DND-41 (cell line): Measurements from ENCODE around the gene PTPRE.

Experiments
- ATAC-seq: fragments of 200-7000 bp; cut with Tn5 transposase; 3 replicates; pipeline ENCODE4 v1.9.1; 2021; ENCODE audit warnings: low read depth; ENCODE audit not compliant: insufficient read depth
- DNase-seq: peaks from one replicate; pipeline ENCODE4 v3.0.0-alpha.2; 2020
- H2AFZ ChIP-seq: 2 replicates; pipeline ENCODE4 v1.6.0; 2012; ENCODE audit warnings: low read depth, low read length
- H3K27ac ChIP-seq: 2 replicates; pipeline ENCODE4 v1.5.1; 2012; ENCODE audit warnings: low read length, inconsistent platforms
- H3K27me3 ChIP-seq: fragments of 200-600 bp; sonication (generic); 2 replicates; pipeline ENCODE4 v1.6.0; 2012; ENCODE audit warnings: low read length, mild to moderate bottlenecking, inconsistent platforms; ENCODE audit not compliant: insufficient read depth, poor library complexity
- H3K36me3 ChIP-seq: 2 replicates; pipeline ENCODE4 v1.5.1; 2012; ENCODE audit warnings: low read length, inconsistent platforms; ENCODE audit not compliant: insufficient read depth
- H3K4me1 ChIP-seq: 2 replicates; pipeline ENCODE4 v1.5.1; 2012; ENCODE audit warnings: mild to moderate bottlenecking, low read length; ENCODE audit not compliant: insufficient read depth
- H3K4me2 ChIP-seq: 2 replicates; pipeline ENCODE4 v1.6.0; 2012; ENCODE audit warnings: mild to moderate bottlenecking, moderate library complexity, low read length, inconsistent platforms; ENCODE audit not compliant: insufficient read depth
- H3K4me3 ChIP-seq, 2 experiments: fragments of 200-600 bp in 1 of 2; shearing (Covaris generic) in 1 of 2; 2 replicates each; pipeline ENCODE4 v1.5.1; 2012 to 2016; ENCODE audit warnings: inconsistent platforms in 2 of 2, low read length in 2 of 2, mild to moderate bottlenecking in 2 of 2, low read depth in 1 of 2, moderate library complexity in 1 of 2
- H3K79me2 ChIP-seq: 2 replicates; pipeline ENCODE4 v1.6.0; 2012; ENCODE audit warnings: low read length, inconsistent platforms; ENCODE audit not compliant: insufficient read depth
- H3K9ac ChIP-seq: 2 replicates; pipeline ENCODE4 v1.6.0; 2012; ENCODE audit warnings: low read depth, mild to moderate bottlenecking, inconsistent platforms, low read length, moderate library complexity
- H3K9me3 ChIP-seq: 2 replicates; pipeline ENCODE4 v1.5.1; 2012; ENCODE audit warnings: low read length, moderate library complexity, mild to moderate bottlenecking, inconsistent platforms; ENCODE audit not compliant: insufficient read depth, severe bottlenecking
- H4K20me1 ChIP-seq: 2 replicates; pipeline ENCODE4 v1.6.0; 2012; ENCODE audit warnings: low read length; ENCODE audit not compliant: insufficient read depth
- CTCF ChIP-seq: IDR thresholded peaks from 2 replicates; pipeline ENCODE4 v1.5.1; 2012; ENCODE audit warnings: borderline replicate concordance, low read length, moderate library complexity, mild to moderate bottlenecking; ENCODE audit not compliant: poor library complexity, severe bottlenecking; ENCODE audit errors: extremely low read depth
- EZH2 ChIP-seq: IDR thresholded peaks from 3 replicates; pipeline ENCODE4 v1.6.1; 2012; ENCODE audit warnings: borderline replicate concordance, low read depth, mild to moderate bottlenecking, moderate library complexity, low read length, inconsistent platforms; ENCODE audit not compliant: severe bottlenecking

Gene PTPRE

GRCh38 chr10:128054163-128054970, 147.5 kb downstream of the PTPRE start:
- Histone ChIP-seq H2AFZ (no peak overlapping the region), H3K27me3 (no peaks in the 10 kb centered on the region), H3K36me3 (peaks cover 51% of the 10 kb centered on the region), H4K20me1 (no peaks in the 10 kb centered on the region), H3K27ac (no peak overlapping the region), H3K9me3 (no peaks in the 10 kb centered on the region), H3K4me2 (no peak overlapping the region), H3K4me1 (peaks cover 13% of the 10 kb centered on the region), H3K9ac (no peak overlapping the region), H3K4me3 (no peak overlapping the region), H3K79me2 (peaks cover 1% of the 10 kb centered on the region; the same call in 1 of the 2 replicates)
- TF ChIP-seq EZH2 = no peak
- TF ChIP-seq CTCF = no peak
- ATAC-seq (no peak), DNase-seq (no peak)

- ATAC-seq (no peak), DNase-seq (no peak)
- Histone ChIP-seq H3K4me3 (no peak overlapping the region), H3K27me3 (no peaks in the 10 kb centered on the region), H3K4me2 (no peak overlapping the region), H2AFZ (no peak overlapping the region), H3K9me3 (no peaks in the 10 kb centered on the region), H3K27ac (no peak overlapping the region), H3K4me1 (peaks cover 5% of the 10 kb centered on the region), H3K9ac (no peak overlapping the region), H4K20me1 (no peaks in the 10 kb centered on the region), H3K36me3 (peaks cover 53% of the 10 kb centered on the region), H3K79me2 (no peaks in the 10 kb centered on the region)
- TF ChIP-seq EZH2 (no peak), CTCF (no peak)
These were observed 148.4 kb downstream of the PTPRE start for GRCh38 chr10:128055061-128055868.

GRCh38 chr10:128056303-128057050, 149.6 kb downstream of the PTPRE start:
- no peak overlapping the region for H3K9ac ChIP-seq
- H3K4me1 ChIP-seq = no peaks in the 10 kb centered on the region
- H4K20me1 ChIP-seq = no peaks in the 10 kb centered on the region
- no peak overlapping the region for H2AFZ ChIP-seq
- H3K36me3 ChIP-seq = peaks cover 58% of the 10 kb centered on the region
- H3K9me3 ChIP-seq = no peaks in the 10 kb centered on the region
- no peak overlapping the region for H3K4me2 ChIP-seq
- no peak overlapping the region for H3K4me3 ChIP-seq
- H3K27me3 ChIP-seq = no peaks in the 10 kb centered on the region
- ATAC-seq (no peak), DNase-seq (no peak)
- no peak overlapping the region for H3K27ac ChIP-seq
- TF ChIP-seq CTCF = no peak
- TF ChIP-seq EZH2 = no peak
- H3K79me2 ChIP-seq = no peaks in the 10 kb centered on the region
